Hepatocyte (in vitro differentiated cells): ENCODE data around the gene PRKAG2. TPM values are rescaled to one million over a fixed set of nuclear protein-coding genes. Genes with fewer than 3 reads are reported as not detected.

Source experiments
- DNase-seq: peaks from one replicate; pipeline ENCODE4 v3.0.0-alpha.2; 2016; ENCODE audit warnings: low spot score
- H2AFZ ChIP-seq: fragments of 200-600 bp; sonication (generic); 2 replicates; pipeline ENCODE4 v1.6.0; 2016; ENCODE audit warnings: antibody characterized with exemption, mild to moderate bottlenecking
- H3K27ac ChIP-seq: fragments of 200-600 bp; sonication (generic); 2 replicates; pipeline ENCODE4 v1.5.1; 2016; ENCODE audit warnings: mild to moderate bottlenecking
- H3K27me3 ChIP-seq: fragments of 200-600 bp; sonication (generic); 2 replicates; pipeline ENCODE4 v1.6.1; 2016
- H3K36me3 ChIP-seq: fragments of 200-600 bp; sonication (generic); replicated peaks from 2 replicates; pipeline ENCODE4 v1.5.1; 2016; ENCODE audit warnings: low read depth; ENCODE audit not compliant: insufficient read depth
- H3K4me1 ChIP-seq: fragments of 200-600 bp; sonication (generic); 2 replicates; pipeline ENCODE4 v1.5.1; 2016; ENCODE audit warnings: mild to moderate bottlenecking, moderate library complexity; ENCODE audit not compliant: insufficient read depth
- H3K4me2 ChIP-seq: fragments of 200-600 bp; sonication (generic); 2 replicates; pipeline ENCODE4 v1.6.0; 2016
- H3K4me3 ChIP-seq: fragments of 200-600 bp; sonication (generic); 2 replicates; pipeline ENCODE4 v1.5.1; 2016; ENCODE audit warnings: mild to moderate bottlenecking
- H3K79me2 ChIP-seq: fragments of 200-600 bp; sonication (generic); 2 replicates; pipeline ENCODE4 v1.6.0; 2017; ENCODE audit warnings: mild to moderate bottlenecking
- H3K9me2 ChIP-seq: fragments of 200-600 bp; sonication (generic); replicated peaks from 2 replicates; pipeline ENCODE4 v1.6.0; 2017; ENCODE audit warnings: mild to moderate bottlenecking; ENCODE audit not compliant: insufficient read depth
- H3K9me3 ChIP-seq: fragments of 200-600 bp; sonication (generic); 2 replicates; pipeline ENCODE4 v1.5.1; 2016; ENCODE audit warnings: low read depth, mild to moderate bottlenecking
- H4K20me1 ChIP-seq: fragments of 200-600 bp; sonication (generic); 2 replicates; pipeline ENCODE4 v1.6.0; 2016; ENCODE audit warnings: mild to moderate bottlenecking; ENCODE audit not compliant: insufficient read depth, poor library complexity, severe bottlenecking
- CTCF ChIP-seq: fragments of 200-600 bp; sonication (generic); IDR thresholded peaks from 2 replicates; pipeline ENCODE4 v1.5.1; 2016; ENCODE audit warnings: antibody characterized with exemption, mild to moderate bottlenecking; ENCODE audit not compliant: poor library complexity
- EZH2 ChIP-seq: fragments of 200-600 bp; sonication (generic); IDR thresholded peaks from 2 replicates; pipeline ENCODE4 v1.6.1; 2016; ENCODE audit warnings: antibody characterized with exemption, mild to moderate bottlenecking, borderline replicate concordance
- EZH2phosphoT487 ChIP-seq: fragments of 200-600 bp; sonication (generic); IDR thresholded peaks from one replicate; pipeline ENCODE4 v1.6.1; 2018; ENCODE audit warnings: antibody characterized with exemption, mild to moderate bottlenecking, low read depth, moderate library complexity; ENCODE audit not compliant: unreplicated experiment, severe bottlenecking
- WGBS: methylation state at CpG from one replicate; pipeline ENCODE4 v1.1.6; 2016; ENCODE audit warnings: low lambda C conversion rate; ENCODE audit errors: missing lambda C conversion rate; 5-methylcytosine and 5-hydroxymethylcytosine counted together
- polyA plus RNA-seq: library from polyadenylated mRNA; unstranded; fragments of >200 nt; fragmentation: Nextera tagmentation; extraction: Ambion mirVana; gene quantifications from 2 replicates; pipeline ENCODE4 v1.2.1, GENCODE V29; 2016
- total RNA-seq: library from RNA; depleted of rRNA; stranded (reverse); fragments of >200 nt; gene quantifications from 2 replicates; pipeline ENCODE4 v1.2.3, GENCODE V29; 2014

PRKAG2 gene
- total and polyA plus RNA-seq, 2 experiments from 2014 or later = 17.8 to 23.4 TPM

GRCh38 chr7:151866761-151867655, 9.9 kb downstream of the PRKAG2 start:
- H3K4me2 ChIP-seq = no peak overlapping the region
- H3K9me2 ChIP-seq = no peaks in the 10 kb centered on the region
- H3K4me3 ChIP-seq = no peak overlapping the region
- no peaks in the 10 kb centered on the region for H3K9me3 ChIP-seq
- no peaks in the 10 kb centered on the region for H3K27me3 ChIP-seq
- TF ChIP-seq EZH2phosphoT487 (no peak), CTCF (no peak), EZH2 (no peak)
- DNase-seq = no peak
- H4K20me1 ChIP-seq = no peaks in the 10 kb centered on the region
- no peak overlapping the region for H2AFZ ChIP-seq
- 94% methylated on average over 18 of the region's 18 CpGs for WGBS
- H3K4me1 ChIP-seq = no peaks in the 10 kb centered on the region
- no peaks in the 10 kb centered on the region for H3K36me3 ChIP-seq
- H3K79me2 ChIP-seq = no peaks in the 10 kb centered on the region
- no peak overlapping the region for H3K27ac ChIP-seq

- Histone ChIP-seq H3K79me2 (no peaks in the 10 kb centered on the region), H2AFZ (no peak overlapping the region), H3K9me2 (no peaks in the 10 kb centered on the region), H3K9me3 (no peaks in the 10 kb centered on the region), H3K36me3 (no peaks in the 10 kb centered on the region), H3K4me2 (no peak overlapping the region), H3K27me3 (no peaks in the 10 kb centered on the region), H3K27ac (no peak overlapping the region), H3K4me1 (no peaks in the 10 kb centered on the region), H4K20me1 (no peaks in the 10 kb centered on the region), H3K4me3 (no peak overlapping the region)
- no peak for DNase-seq
- TF ChIP-seq EZH2 (no peak), EZH2phosphoT487 (no peak), CTCF (no peak)
- 91% methylated on average over 7 of the region's 7 CpGs for WGBS
Measured at GRCh38 chr7:151866028-151866427, 10.9 kb downstream of the PRKAG2 start.

- H3K9me2 ChIP-seq = no peaks in the 10 kb centered on the region
- H3K27ac ChIP-seq = no peak overlapping the region
- no peaks in the 10 kb centered on the region for H3K9me3 ChIP-seq
- no peaks in the 10 kb centered on the region for H4K20me1 ChIP-seq
- H3K4me1 ChIP-seq = no peaks in the 10 kb centered on the region
- H2AFZ ChIP-seq = no peak overlapping the region
- no peak for TF ChIP-seq CTCF
- TF ChIP-seq EZH2phosphoT487 = no peak
- no peak for TF ChIP-seq EZH2
- no peaks in the 10 kb centered on the region for H3K36me3 ChIP-seq
- H3K27me3 ChIP-seq = no peaks in the 10 kb centered on the region
- no peaks in the 10 kb centered on the region for H3K79me2 ChIP-seq
- no peak for DNase-seq
- H3K4me3 ChIP-seq = no peak overlapping the region
- H3K4me2 ChIP-seq = no peak overlapping the region
- 97% methylated on average over 16 of the region's 16 CpGs for WGBS
Measured at GRCh38 chr7:151865070-151865670, 11.7 kb downstream of the PRKAG2 start.
